WTC11 (cell line): ENCODE results near the gene MRPS22. TPM values are rescaled to one million over a fixed set of nuclear protein-coding genes. Genes with fewer than 3 reads are reported as not detected.

Experiments
- ATAC-seq: fragments of 200-7000 bp; cut with Tn5 transposase; 2 replicates; pipeline ENCODE4 v1.10.0; 2021; ENCODE audit warnings: mild to moderate bottlenecking, moderate library complexity
- CTCF ChIA-PET: fragments of 300-600 bp; sonication (Branson Sonifier 250); formaldehyde crosslinking; loops from one replicate; lab custom pipeline; 2021; ENCODE audit warnings: antibody characterized with exemption; lab: Charles Lee
- POLR2A ChIA-PET: fragments of 350-600 bp; sonication (Branson Sonifier 250); formaldehyde crosslinking; loops from one replicate; lab custom pipeline; 2021; ENCODE audit warnings: antibody characterized with exemption; lab: Charles Lee
- DNase-seq: peaks from one replicate; pipeline ENCODE4 v3.0.0; 2021; ENCODE audit warnings: low spot score
- H3K27ac Mint-ChIP-seq: 2 replicates; pipeline ENCODE4 v1.8.0; 2021; ENCODE audit warnings: mixed read lengths
- H3K27me3 Mint-ChIP-seq: 2 replicates; pipeline ENCODE4 v1.8.0; 2021; ENCODE audit warnings: low read depth, mild to moderate bottlenecking, moderate library complexity, mixed read lengths
- H3K36me3 Mint-ChIP-seq: 2 replicates; pipeline ENCODE4 v1.8.0; 2021; ENCODE audit warnings: mixed read lengths
- H3K4me1 Mint-ChIP-seq: 2 replicates; pipeline ENCODE4 v1.8.0; 2022; ENCODE audit warnings: mixed read lengths
- H3K4me3 Mint-ChIP-seq: 2 replicates; pipeline ENCODE4 v1.8.0; 2021; ENCODE audit warnings: mild to moderate bottlenecking, moderate library complexity, mixed read lengths
- H3K9me3 Mint-ChIP-seq: 2 replicates; pipeline ENCODE4 v1.8.0; 2021; ENCODE audit warnings: mixed read lengths
- ETV6 ChIP-seq: sonication (generic); formaldehyde crosslinking; IDR thresholded peaks from 2 replicates; pipeline ENCODE4 v1.8.1; 2022; ENCODE audit warnings: mild to moderate bottlenecking, missing genetic modification reagents
- IRF2 ChIP-seq: sonication (generic); formaldehyde crosslinking; IDR thresholded peaks from 2 replicates; pipeline ENCODE4 v1.8.0; 2022; ENCODE audit warnings: low read depth, missing genetic modification reagents, borderline replicate concordance
- KAT7 ChIP-seq: sonication (generic); formaldehyde crosslinking; IDR thresholded peaks from 2 replicates; pipeline ENCODE4 v1.8.1; 2023; ENCODE audit warnings: missing genetic modification reagents, mild to moderate bottlenecking, borderline replicate concordance
- RELA ChIP-seq: sonication (generic); formaldehyde crosslinking; IDR thresholded peaks from 2 replicates; pipeline ENCODE4 v1.8.1; 2022; ENCODE audit warnings: missing genetic modification reagents, mild to moderate bottlenecking, borderline replicate concordance
- RORB ChIP-seq: fragments of 250-450 bp; sonication (Bioruptor Pico); IDR thresholded peaks from 2 replicates; pipeline ENCODE4 v1.9.0; 2021; ENCODE audit warnings: mild to moderate bottlenecking
- SMAD3 ChIP-seq: sonication (generic); formaldehyde crosslinking; IDR thresholded peaks from 2 replicates; pipeline ENCODE4 v1.8.0; 2022; ENCODE audit warnings: missing genetic modification reagents, mild to moderate bottlenecking, borderline replicate concordance
- TCF7 ChIP-seq: sonication (generic); formaldehyde crosslinking; IDR thresholded peaks from 2 replicates; pipeline ENCODE4 v1.8.0; 2022; ENCODE audit warnings: mild to moderate bottlenecking, low read depth, missing genetic modification reagents, moderate library complexity
- ZNF232 ChIP-seq: sonication (generic); formaldehyde crosslinking; IDR thresholded peaks from 2 replicates; pipeline ENCODE4 v1.8.0; 2022; ENCODE audit warnings: mild to moderate bottlenecking, missing genetic modification reagents
- ZNF317 ChIP-seq: sonication (generic); formaldehyde crosslinking; IDR thresholded peaks from 2 replicates; pipeline ENCODE4 v1.8.1; 2023; ENCODE audit warnings: low read depth, mild to moderate bottlenecking, moderate library complexity, missing genetic modification reagents, borderline replicate concordance
- total RNA-seq: library from RNA; stranded (reverse); gene quantifications from 3 replicates; pipeline ENCODE4 v1.2.3, GENCODE V29; 2021
- TF ChIP-seq, protein P1 (sequence below): sonication (generic); formaldehyde crosslinking; IDR thresholded peaks from 2 replicates; pipeline ENCODE4 v1.8.1; 2022; ENCODE audit warnings: low read depth, mild to moderate bottlenecking, moderate library complexity, missing genetic modification reagents, borderline replicate concordance
- TF ChIP-seq, protein P2 (sequence below): sonication (generic); formaldehyde crosslinking; conservative IDR thresholded peaks from 2 replicates; pipeline ENCODE4 v1.8.1; 2022; ENCODE audit warnings: mild to moderate bottlenecking, missing genetic modification reagents
- TF ChIP-seq, protein P3 (sequence below): sonication (generic); formaldehyde crosslinking; conservative IDR thresholded peaks from 2 replicates; pipeline ENCODE4 v1.8.1; 2023; ENCODE audit warnings: mild to moderate bottlenecking, low read depth, missing genetic modification reagents, moderate library complexity
- TF ChIP-seq, protein P4 (sequence below): sonication (generic); formaldehyde crosslinking; IDR thresholded peaks from 2 replicates; pipeline ENCODE4 v1.8.1; 2023; ENCODE audit warnings: mild to moderate bottlenecking, missing genetic modification reagents, moderate library complexity
- TF ChIP-seq, protein P5 (sequence below): sonication (generic); formaldehyde crosslinking; IDR thresholded peaks from 2 replicates; pipeline ENCODE4 v1.8.1; 2023; ENCODE audit warnings: mild to moderate bottlenecking, missing genetic modification reagents, borderline replicate concordance
- TF ChIP-seq, protein P6 (sequence below): fragments of 250-450 bp; sonication (Bioruptor Pico); conservative IDR thresholded peaks from 2 replicates; pipeline ENCODE4 v1.9.0; 2021; ENCODE audit warnings: mild to moderate bottlenecking
- TF ChIP-seq, protein P7 (sequence below): sonication (generic); formaldehyde crosslinking; IDR thresholded peaks from 2 replicates; pipeline ENCODE4 v1.8.0; 2022; ENCODE audit warnings: mild to moderate bottlenecking, missing genetic modification reagents
- TF ChIP-seq, protein P8 (sequence below): sonication (generic); formaldehyde crosslinking; IDR thresholded peaks from 2 replicates; pipeline ENCODE4 v1.8.0; 2022; ENCODE audit warnings: mild to moderate bottlenecking, missing genetic modification reagents

Gene MRPS22
- total RNA-seq, 1 experiment from 2014 or later, result 44.6 TPM

DNA sequence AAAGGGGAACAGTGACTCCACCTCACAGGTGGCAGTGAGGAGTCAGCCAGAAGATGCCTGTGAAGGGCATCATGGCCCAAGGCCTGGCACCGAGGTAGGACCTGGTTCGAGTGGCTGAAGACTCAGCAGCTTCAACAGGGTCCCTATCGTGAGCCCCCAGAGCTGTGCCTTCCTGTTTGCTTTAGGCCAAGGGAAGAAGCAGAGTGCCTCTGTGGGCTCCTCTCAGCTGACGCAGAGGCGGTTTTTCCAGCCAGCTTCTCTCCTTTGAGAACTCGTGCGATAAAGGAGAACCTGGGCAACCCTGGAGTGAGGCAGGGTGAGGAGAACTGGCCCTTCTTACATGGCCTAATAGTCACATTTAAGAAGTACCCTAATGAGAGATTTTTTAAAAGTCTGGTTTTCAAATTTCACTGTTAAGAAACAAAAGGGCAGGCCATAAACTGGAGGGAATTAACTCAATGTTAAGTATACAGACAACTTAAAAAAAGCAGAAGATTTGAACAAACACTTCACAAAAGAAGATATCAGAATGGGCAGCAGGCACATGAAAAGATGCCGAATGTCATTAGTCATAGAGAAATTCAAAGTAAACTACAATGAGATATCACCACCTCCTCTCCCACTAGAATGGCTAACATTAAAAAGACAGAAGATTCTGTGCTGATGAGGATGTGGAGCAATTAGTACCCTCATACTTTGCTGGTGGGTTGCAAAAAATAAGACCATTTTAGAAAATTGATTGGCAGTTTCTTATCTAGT is 23.1 kb upstream of the MRPS22 start:
- H3K27ac Mint-ChIP-seq, result no peak overlapping the region
- peaks cover 10% of the 10 kb centered on the region for H3K4me1 Mint-ChIP-seq
- POLR2A ChIA-PET, result no interaction called here
- no peaks in the 10 kb centered on the region for H3K36me3 Mint-ChIP-seq
- DNase-seq (no peak), ATAC-seq (no peak)
- peaks cover 6% of the 10 kb centered on the region for H3K27me3 Mint-ChIP-seq
- CTCF ChIA-PET, result interaction anchor here (0.9 to 6.4 kb wide), 6 partner anchors 8 to 385 kb away, joined by 3 to 62 read pairs (median 18); no protein-coding TSS in a partner anchor
- no peak overlapping the region for H3K4me3 Mint-ChIP-seq
- no peaks in the 10 kb centered on the region for H3K9me3 Mint-ChIP-seq
- TF ChIP-seq ZNF317 (CRISPR knock-in tag), result no peak
- TF ChIP-seq, protein P1, sequence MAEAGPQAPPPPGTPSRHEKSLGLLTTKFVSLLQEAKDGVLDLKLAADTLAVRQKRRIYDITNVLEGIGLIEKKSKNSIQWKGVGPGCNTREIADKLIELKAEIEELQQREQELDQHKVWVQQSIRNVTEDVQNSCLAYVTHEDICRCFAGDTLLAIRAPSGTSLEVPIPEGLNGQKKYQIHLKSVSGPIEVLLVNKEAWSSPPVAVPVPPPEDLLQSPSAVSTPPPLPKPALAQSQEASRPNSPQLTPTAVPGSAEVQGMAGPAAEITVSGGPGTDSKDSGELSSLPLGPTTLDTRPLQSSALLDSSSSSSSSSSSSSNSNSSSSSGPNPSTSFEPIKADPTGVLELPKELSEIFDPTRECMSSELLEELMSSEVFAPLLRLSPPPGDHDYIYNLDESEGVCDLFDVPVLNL (CRISPR knock-in tag), result no peak
- TF ChIP-seq, protein P2, sequence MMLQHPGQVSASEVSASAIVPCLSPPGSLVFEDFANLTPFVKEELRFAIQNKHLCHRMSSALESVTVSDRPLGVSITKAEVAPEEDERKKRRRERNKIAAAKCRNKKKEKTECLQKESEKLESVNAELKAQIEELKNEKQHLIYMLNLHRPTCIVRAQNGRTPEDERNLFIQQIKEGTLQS (CRISPR knock-in tag), result no peak
- TF ChIP-seq, protein P3, sequence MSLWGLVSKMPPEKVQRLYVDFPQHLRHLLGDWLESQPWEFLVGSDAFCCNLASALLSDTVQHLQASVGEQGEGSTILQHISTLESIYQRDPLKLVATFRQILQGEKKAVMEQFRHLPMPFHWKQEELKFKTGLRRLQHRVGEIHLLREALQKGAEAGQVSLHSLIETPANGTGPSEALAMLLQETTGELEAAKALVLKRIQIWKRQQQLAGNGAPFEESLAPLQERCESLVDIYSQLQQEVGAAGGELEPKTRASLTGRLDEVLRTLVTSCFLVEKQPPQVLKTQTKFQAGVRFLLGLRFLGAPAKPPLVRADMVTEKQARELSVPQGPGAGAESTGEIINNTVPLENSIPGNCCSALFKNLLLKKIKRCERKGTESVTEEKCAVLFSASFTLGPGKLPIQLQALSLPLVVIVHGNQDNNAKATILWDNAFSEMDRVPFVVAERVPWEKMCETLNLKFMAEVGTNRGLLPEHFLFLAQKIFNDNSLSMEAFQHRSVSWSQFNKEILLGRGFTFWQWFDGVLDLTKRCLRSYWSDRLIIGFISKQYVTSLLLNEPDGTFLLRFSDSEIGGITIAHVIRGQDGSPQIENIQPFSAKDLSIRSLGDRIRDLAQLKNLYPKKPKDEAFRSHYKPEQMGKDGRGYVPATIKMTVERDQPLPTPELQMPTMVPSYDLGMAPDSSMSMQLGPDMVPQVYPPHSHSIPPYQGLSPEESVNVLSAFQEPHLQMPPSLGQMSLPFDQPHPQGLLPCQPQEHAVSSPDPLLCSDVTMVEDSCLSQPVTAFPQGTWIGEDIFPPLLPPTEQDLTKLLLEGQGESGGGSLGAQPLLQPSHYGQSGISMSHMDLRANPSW (CRISPR knock-in tag), result no peak
- TF ChIP-seq SMAD3 (CRISPR knock-in tag), result no peak
- TF ChIP-seq, protein P4, sequence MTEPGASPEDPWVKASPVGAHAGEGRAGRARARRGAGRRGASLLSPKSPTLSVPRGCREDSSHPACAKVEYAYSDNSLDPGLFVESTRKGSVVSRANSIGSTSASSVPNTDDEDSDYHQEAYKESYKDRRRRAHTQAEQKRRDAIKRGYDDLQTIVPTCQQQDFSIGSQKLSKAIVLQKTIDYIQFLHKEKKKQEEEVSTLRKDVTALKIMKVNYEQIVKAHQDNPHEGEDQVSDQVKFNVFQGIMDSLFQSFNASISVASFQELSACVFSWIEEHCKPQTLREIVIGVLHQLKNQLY (CRISPR knock-in tag), result no peak
- no peak for TF ChIP-seq KAT7 (CRISPR knock-in tag)
- TF ChIP-seq RORB (CRISPR knock-in tag), result no peak
- TF ChIP-seq ETV6, result no peak
- no peak for TF ChIP-seq RELA (CRISPR knock-in tag)
- TF ChIP-seq, protein P5, sequence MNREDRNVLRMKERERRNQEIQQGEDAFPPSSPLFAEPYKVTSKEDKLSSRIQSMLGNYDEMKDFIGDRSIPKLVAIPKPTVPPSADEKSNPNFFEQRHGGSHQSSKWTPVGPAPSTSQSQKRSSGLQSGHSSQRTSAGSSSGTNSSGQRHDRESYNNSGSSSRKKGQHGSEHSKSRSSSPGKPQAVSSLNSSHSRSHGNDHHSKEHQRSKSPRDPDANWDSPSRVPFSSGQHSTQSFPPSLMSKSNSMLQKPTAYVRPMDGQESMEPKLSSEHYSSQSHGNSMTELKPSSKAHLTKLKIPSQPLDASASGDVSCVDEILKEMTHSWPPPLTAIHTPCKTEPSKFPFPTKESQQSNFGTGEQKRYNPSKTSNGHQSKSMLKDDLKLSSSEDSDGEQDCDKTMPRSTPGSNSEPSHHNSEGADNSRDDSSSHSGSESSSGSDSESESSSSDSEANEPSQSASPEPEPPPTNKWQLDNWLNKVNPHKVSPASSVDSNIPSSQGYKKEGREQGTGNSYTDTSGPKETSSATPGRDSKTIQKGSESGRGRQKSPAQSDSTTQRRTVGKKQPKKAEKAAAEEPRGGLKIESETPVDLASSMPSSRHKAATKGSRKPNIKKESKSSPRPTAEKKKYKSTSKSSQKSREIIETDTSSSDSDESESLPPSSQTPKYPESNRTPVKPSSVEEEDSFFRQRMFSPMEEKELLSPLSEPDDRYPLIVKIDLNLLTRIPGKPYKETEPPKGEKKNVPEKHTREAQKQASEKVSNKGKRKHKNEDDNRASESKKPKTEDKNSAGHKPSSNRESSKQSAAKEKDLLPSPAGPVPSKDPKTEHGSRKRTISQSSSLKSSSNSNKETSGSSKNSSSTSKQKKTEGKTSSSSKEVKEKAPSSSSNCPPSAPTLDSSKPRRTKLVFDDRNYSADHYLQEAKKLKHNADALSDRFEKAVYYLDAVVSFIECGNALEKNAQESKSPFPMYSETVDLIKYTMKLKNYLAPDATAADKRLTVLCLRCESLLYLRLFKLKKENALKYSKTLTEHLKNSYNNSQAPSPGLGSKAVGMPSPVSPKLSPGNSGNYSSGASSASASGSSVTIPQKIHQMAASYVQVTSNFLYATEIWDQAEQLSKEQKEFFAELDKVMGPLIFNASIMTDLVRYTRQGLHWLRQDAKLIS (CRISPR knock-in tag), result no peak
- no peak for TF ChIP-seq IRF2 (CRISPR knock-in tag)
- TF ChIP-seq, protein P6, sequence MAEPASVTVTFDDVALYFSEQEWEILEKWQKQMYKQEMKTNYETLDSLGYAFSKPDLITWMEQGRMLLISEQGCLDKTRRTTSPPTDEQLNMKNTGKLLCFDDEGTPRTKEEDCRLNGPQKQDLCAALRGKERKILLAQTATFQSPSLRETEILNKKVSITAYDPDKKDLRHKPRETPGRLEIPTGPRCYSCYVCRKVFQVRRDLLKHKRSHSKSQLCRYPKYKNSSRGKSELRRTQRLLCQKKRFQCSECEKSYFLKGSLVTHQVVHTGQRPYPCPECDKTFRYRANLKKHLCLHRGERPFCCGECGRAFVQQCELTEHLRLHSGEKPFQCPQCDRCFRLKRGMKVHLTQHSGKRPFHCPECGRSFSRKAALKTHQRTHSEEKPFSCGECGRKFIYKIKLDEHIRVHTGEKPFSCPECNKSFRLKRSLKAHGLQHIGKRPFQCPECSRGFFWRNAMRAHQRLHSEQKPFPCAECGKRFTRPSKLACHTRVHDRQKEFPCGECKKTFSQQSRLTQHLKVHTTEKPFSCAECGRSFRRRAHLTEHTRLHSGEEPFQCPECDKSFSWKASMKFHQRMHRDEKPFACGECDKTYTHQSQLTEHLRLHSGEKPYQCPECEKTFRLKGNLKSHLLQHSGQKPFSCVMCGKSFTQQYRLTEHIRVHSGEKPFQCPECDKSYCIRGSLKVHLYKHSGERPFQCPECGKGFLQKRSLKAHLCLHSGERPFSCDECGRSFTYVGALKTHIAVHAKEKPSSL (CRISPR knock-in tag), result no peak
- TF ChIP-seq, protein P7, sequence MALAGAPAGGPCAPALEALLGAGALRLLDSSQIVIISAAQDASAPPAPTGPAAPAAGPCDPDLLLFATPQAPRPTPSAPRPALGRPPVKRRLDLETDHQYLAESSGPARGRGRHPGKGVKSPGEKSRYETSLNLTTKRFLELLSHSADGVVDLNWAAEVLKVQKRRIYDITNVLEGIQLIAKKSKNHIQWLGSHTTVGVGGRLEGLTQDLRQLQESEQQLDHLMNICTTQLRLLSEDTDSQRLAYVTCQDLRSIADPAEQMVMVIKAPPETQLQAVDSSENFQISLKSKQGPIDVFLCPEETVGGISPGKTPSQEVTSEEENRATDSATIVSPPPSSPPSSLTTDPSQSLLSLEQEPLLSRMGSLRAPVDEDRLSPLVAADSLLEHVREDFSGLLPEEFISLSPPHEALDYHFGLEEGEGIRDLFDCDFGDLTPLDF (CRISPR knock-in tag), result no peak
- no peak for TF ChIP-seq TCF7 (CRISPR knock-in tag)
- TF ChIP-seq ZNF232 (CRISPR knock-in tag), result no peak
- TF ChIP-seq, protein P8, sequence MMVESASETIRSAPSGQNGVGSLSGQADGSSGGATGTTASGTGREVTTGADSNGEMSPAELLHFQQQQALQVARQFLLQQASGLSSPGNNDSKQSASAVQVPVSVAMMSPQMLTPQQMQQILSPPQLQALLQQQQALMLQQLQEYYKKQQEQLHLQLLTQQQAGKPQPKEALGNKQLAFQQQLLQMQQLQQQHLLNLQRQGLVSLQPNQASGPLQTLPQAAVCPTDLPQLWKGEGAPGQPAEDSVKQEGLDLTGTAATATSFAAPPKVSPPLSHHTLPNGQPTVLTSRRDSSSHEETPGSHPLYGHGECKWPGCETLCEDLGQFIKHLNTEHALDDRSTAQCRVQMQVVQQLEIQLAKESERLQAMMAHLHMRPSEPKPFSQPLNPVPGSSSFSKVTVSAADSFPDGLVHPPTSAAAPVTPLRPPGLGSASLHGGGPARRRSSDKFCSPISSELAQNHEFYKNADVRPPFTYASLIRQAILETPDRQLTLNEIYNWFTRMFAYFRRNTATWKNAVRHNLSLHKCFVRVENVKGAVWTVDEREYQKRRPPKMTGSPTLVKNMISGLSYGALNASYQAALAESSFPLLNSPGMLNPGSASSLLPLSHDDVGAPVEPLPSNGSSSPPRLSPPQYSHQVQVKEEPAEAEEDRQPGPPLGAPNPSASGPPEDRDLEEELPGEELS (CRISPR knock-in tag), result no peak
